CD4-positive, alpha-beta T cell (primary cell): Measurements from ENCODE around the gene PRXL2B. TPM values are rescaled to one million over a fixed set of nuclear protein-coding genes. Genes with fewer than 3 reads are reported as not detected.

ENCODE experiments used
- ATAC-seq: fragments of 200-7000 bp; cut with Tn5 transposase; one replicate; pipeline ENCODE4 v1.10.0; 2022; ENCODE audit warnings: mild to moderate bottlenecking; ENCODE audit not compliant: poor library complexity
- CTCF ChIA-PET: fragments of 350-600 bp; sonication (Branson Sonifier 250); formaldehyde crosslinking; loops from one replicate; lab custom pipeline; 2021; ENCODE audit warnings: antibody characterized with exemption, inconsistent platforms; lab: Charles Lee
- POLR2A ChIA-PET: fragments of 350-600 bp; sonication (Branson Sonifier 250); formaldehyde crosslinking; loops from one replicate; lab custom pipeline; 2021; ENCODE audit warnings: antibody characterized with exemption, inconsistent platforms; lab: Charles Lee
- DNase-seq, 14 experiments: peaks; one replicate each; pipeline ENCODE4 v3.0.0-alpha.2; 2013 to 2020; ENCODE audit warnings: mixed read lengths in 2 of 14
- H3K27ac ChIP-seq, 2 donors: one replicate each; pipeline versions ENCODE4 v1.5.1 to v1.7.0; 2013; ENCODE audit warnings: low read length in 2 of 2, low read depth in 1 of 2, mild to moderate bottlenecking in 1 of 2
- H3K27me3 ChIP-seq, 2 experiments: 1 replicate in 1 of 2; 2 replicates in 1 of 2; pipeline versions ENCODE4 v1.6.1 to v1.7.0; 2013; ENCODE audit warnings: low read length in 2 of 2, control low read depth in 1 of 2, mild to moderate bottlenecking in 1 of 2, moderate library complexity in 1 of 2; ENCODE audit not compliant: insufficient read depth in 2 of 2, control insufficient read depth in 1 of 2
- H3K36me3 ChIP-seq: one replicate; pipeline ENCODE4 v1.6.1; 2013; ENCODE audit warnings: low read length, control low read depth; ENCODE audit not compliant: insufficient read depth
- H3K4me1 ChIP-seq: one replicate; pipeline ENCODE4 v1.6.1; 2013; ENCODE audit warnings: low read length, control low read depth; ENCODE audit not compliant: insufficient read depth
- H3K4me3 ChIP-seq: one replicate; pipeline ENCODE4 v1.5.1; 2013; ENCODE audit warnings: mild to moderate bottlenecking, low read length, moderate library complexity
- H3K9me3 ChIP-seq, 2 experiments: 1 replicate in 1 of 2; 2 replicates in 1 of 2; pipeline versions ENCODE4 v1.6.1 to v1.7.0; 2013; ENCODE audit warnings: low read length in 2 of 2, mild to moderate bottlenecking in 2 of 2, control low read depth in 1 of 2, moderate library complexity in 1 of 2; ENCODE audit not compliant: control insufficient read depth in 1 of 2, insufficient read depth in 1 of 2
- H3K27ac Mint-ChIP-seq: one replicate; pipeline ENCODE4 v1.8.0; 2020; ENCODE audit warnings: mixed read lengths
- H3K27me3 Mint-ChIP-seq: one replicate; pipeline ENCODE4 v1.8.0; 2021; ENCODE audit warnings: mixed read lengths
- H3K36me3 Mint-ChIP-seq: one replicate; pipeline ENCODE4 v1.8.0; 2021; ENCODE audit warnings: low read depth, mixed read lengths
- H3K4me1 Mint-ChIP-seq: one replicate; pipeline ENCODE4 v1.8.0; 2021; ENCODE audit warnings: low read depth, mixed read lengths
- H3K4me3 Mint-ChIP-seq: one replicate; pipeline ENCODE4 v1.8.0; 2020; ENCODE audit warnings: mild to moderate bottlenecking, mixed read lengths
- H3K9me3 Mint-ChIP-seq: one replicate; pipeline ENCODE4 v1.8.0; 2020; ENCODE audit warnings: mixed read lengths
- CTCF ChIP-seq: fragments of 200-600 bp; IDR thresholded peaks from one replicate; pipeline ENCODE4 v1.8.0; 2022; ENCODE audit warnings: antibody characterized with exemption, mild to moderate bottlenecking
- intact Hi-C, 2 experiments: fragments of 100-400 bp; cut with DNase I in 1 of 2; cut with micrococcal nuclease in 1 of 2; formaldehyde crosslinking; loops; one replicate each; pipeline versions ENCODE4 v1.15.1 to v1.9.0; 2023 to 2025; cut with DNase I, micrococcal nuclease
- total RNA-seq, 174 experiments: library from RNA in 2 of 174; stranded (reverse) in 2 of 174; gene quantifications; one replicate each; pipeline ENCODE4 v1.2.3 and lab custom pipeline; 2021 to 2026

Gene PRXL2B
- total RNA-seq, 2 experiments from 2014 or later = 11.0 to 12.8 TPM

GRCh38 chr1:2594641-2595131 lies 8.1 kb downstream of the PRXL2B start:
- no peak overlapping the region for H3K4me3 ChIP-seq
- no peak overlapping the region for H3K4me3 Mint-ChIP-seq
- no peaks in the 10 kb centered on the region for H3K9me3 ChIP-seq
- peaks cover 11% of the 10 kb centered on the region for H3K4me1 ChIP-seq
- DNase-seq (peak in 2 of 14 experiments; percentile 22 to 31), ATAC-seq (no peak)
- peaks cover 5% of the 10 kb centered on the region for H3K4me1 Mint-ChIP-seq
- H3K27ac Mint-ChIP-seq = no peak overlapping the region
- H3K27me3 ChIP-seq = no peaks in the 10 kb centered on the region
- peaks cover 6% of the 10 kb centered on the region for H3K36me3 Mint-ChIP-seq
- no peak overlapping the region for H3K27ac ChIP-seq
- CTCF ChIA-PET = no interaction called here
- POLR2A ChIA-PET = interaction anchor here (0.7 kb wide), 1 partner anchor 10 kb away, joined by 3 read pairs; no protein-coding TSS in a partner anchor
- intact Hi-C loops = no loop called here
- no peaks in the 10 kb centered on the region for H3K9me3 Mint-ChIP-seq
- TF ChIP-seq CTCF = no peak
- peaks cover 1% of the 10 kb centered on the region for H3K36me3 ChIP-seq
- H3K27me3 Mint-ChIP-seq = no peaks in the 10 kb centered on the region

GRCh38 chr1:2595261-2595811 lies 8.8 kb downstream of the PRXL2B start:
- intact Hi-C loops = no loop called here
- DNase-seq (peak in 2 of 14 experiments; percentile 19 to 28), ATAC-seq (no peak)
- CTCF ChIA-PET = no interaction called here
- no peak overlapping the region for H3K27ac Mint-ChIP-seq
- TF ChIP-seq CTCF = no peak
- Histone ChIP-seq H3K4me3 (no peak overlapping the region), H3K9me3 (no peaks in the 10 kb centered on the region), H3K36me3 (no peaks in the 10 kb centered on the region), H3K27ac (no peak overlapping the region), H3K27me3 (no peaks in the 10 kb centered on the region), H3K4me1 (peaks cover 11% of the 10 kb centered on the region)
- no peak overlapping the region for H3K4me3 Mint-ChIP-seq
- no peaks in the 10 kb centered on the region for H3K9me3 Mint-ChIP-seq
- no peaks in the 10 kb centered on the region for H3K27me3 Mint-ChIP-seq
- peaks cover 5% of the 10 kb centered on the region for H3K4me1 Mint-ChIP-seq
- H3K36me3 Mint-ChIP-seq = peaks cover 2% of the 10 kb centered on the region
- POLR2A ChIA-PET = no interaction called here

- no peak for TF ChIP-seq CTCF
- Histone ChIP-seq H3K4me3 (no peak overlapping the region), H3K27me3 (no peaks in the 10 kb centered on the region), H3K27ac (no peak overlapping the region), H3K36me3 (no peaks in the 10 kb centered on the region), H3K4me1 (peaks cover 11% of the 10 kb centered on the region), H3K9me3 (no peaks in the 10 kb centered on the region)
- H3K27ac Mint-ChIP-seq = no peak overlapping the region
- ChIA-PET POLR2A (no interaction called here), CTCF (no interaction called here)
- no peaks in the 10 kb centered on the region for H3K27me3 Mint-ChIP-seq
- H3K4me3 Mint-ChIP-seq = no peak overlapping the region
- DNase-seq (peak in 2 of 14 experiments; percentile 14 to 30), ATAC-seq (no peak)
- intact Hi-C loops = no loop called here
- H3K36me3 Mint-ChIP-seq = no peaks in the 10 kb centered on the region
- H3K4me1 Mint-ChIP-seq = peaks cover 5% of the 10 kb centered on the region
- no peaks in the 10 kb centered on the region for H3K9me3 Mint-ChIP-seq
These were observed 9.4 kb downstream of the PRXL2B start for GRCh38 chr1:2595812-2596529.
